ENCODE results near the gene TMEM239.

Gene TMEM239

GRCh38 chr20:2815242-2815900, 793 bp upstream of the TMEM239 start:
- no peak for TF ChIP-seq EZH2phosphoT487 (IDR thresholded peaks at IDR 0.05; ENCODE audit: borderline replicate concordance)
- TF ChIP-seq, protein P1, sequence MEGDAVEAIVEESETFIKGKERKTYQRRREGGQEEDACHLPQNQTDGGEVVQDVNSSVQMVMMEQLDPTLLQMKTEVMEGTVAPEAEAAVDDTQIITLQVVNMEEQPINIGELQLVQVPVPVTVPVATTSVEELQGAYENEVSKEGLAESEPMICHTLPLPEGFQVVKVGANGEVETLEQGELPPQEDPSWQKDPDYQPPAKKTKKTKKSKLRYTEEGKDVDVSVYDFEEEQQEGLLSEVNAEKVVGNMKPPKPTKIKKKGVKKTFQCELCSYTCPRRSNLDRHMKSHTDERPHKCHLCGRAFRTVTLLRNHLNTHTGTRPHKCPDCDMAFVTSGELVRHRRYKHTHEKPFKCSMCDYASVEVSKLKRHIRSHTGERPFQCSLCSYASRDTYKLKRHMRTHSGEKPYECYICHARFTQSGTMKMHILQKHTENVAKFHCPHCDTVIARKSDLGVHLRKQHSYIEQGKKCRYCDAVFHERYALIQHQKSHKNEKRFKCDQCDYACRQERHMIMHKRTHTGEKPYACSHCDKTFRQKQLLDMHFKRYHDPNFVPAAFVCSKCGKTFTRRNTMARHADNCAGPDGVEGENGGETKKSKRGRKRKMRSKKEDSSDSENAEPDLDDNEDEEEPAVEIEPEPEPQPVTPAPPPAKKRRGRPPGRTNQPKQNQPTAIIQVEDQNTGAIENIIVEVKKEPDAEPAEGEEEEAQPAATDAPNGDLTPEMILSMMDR (conservative IDR thresholded peaks at IDR 0.05; ENCODE audit: low read length): no peak
- H3K4me2 ChIP-seq (ENCODE audit: low read depth, low read length, poor library complexity, severe bottlenecking): peak overlapping the region; percentile 25
- H3K9ac ChIP-seq (ENCODE audit: low read depth, low read length, poor library complexity, severe bottlenecking): no peak overlapping the region

DNA sequence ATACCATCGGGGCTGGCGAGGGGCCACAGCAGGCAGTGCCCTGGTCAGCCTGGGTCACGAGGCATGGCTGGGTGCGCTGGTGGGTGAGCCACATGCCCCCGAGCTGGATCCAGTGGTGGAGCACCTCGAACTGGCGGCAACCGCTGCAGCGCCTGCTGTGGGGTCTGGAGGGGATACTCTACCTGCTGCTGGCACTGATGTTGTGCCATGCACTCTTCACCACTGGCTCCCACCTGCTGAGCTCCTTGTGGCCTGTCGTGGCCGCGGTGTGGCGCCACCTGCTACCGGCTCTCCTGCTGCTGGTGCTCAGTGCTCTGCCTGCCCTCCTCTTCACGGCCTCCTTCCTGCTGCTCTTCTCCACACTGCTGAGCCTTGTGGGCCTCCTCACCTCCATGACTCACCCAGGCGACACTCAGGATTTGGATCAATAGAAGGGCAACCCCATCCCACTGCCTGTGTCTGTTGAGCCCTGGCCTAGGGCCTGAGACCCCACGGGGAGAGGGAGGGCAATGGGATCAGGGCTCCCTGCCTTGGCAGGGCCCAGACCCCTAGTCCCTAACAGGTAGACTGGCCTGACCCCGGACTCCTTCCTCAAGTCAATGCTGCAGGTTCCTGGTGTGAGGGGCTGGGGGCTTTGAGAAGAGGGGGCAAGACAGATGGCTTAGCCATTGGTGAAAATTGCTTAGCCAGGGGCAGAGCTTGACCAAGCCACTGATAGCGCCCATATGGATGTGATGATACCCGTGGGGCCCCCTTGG, 598 bp downstream of the TMEM239 start:
- H3K27me3 ChIP-seq (ENCODE audit: insufficient read depth, low read length, poor library complexity, severe bottlenecking): no peaks in the 10 kb centered on the region
- H3K9me2 ChIP-seq (replicated peaks; ENCODE audit: low read depth, low read length): no peaks in the 10 kb centered on the region
- no peaks in the 10 kb centered on the region for H3K79me2 ChIP-seq (ENCODE audit: insufficient read depth, low read length)
- no peak overlapping the region for H3K4me2 ChIP-seq (ENCODE audit: low read depth, low read length, poor library complexity, severe bottlenecking)
- no peaks in the 10 kb centered on the region for H4K20me1 ChIP-seq (ENCODE audit: insufficient read depth, low read length, poor library complexity, severe bottlenecking)
- TF ChIP-seq, protein P1 (conservative IDR thresholded peaks at IDR 0.05; ENCODE audit: low read length): peak; percentile 59
- TF ChIP-seq EZH2phosphoT487 (IDR thresholded peaks at IDR 0.05; ENCODE audit: borderline replicate concordance): no peak
- peaks cover 29% of the 10 kb centered on the region for H3K4me1 ChIP-seq (ENCODE audit: insufficient read depth, low read length, poor library complexity, severe bottlenecking)
- H3K36me3 ChIP-seq (ENCODE audit: insufficient read depth, low read length): no peaks in the 10 kb centered on the region
- H3F3A ChIP-seq (ENCODE audit: low read depth): no peaks in the 10 kb centered on the region
- H2AFZ ChIP-seq (ENCODE audit: low read length): 0 out of 2 replicates have a peak overlapping the region, but pooled peaks have one; percentile 48
- no peaks in the 10 kb centered on the region for H3K9me3 ChIP-seq (ENCODE audit: insufficient read depth, low read depth, low read length)
- no peak overlapping the region for H3K9ac ChIP-seq (ENCODE audit: low read depth, low read length, poor library complexity, severe bottlenecking)
- no peak overlapping the region for H3K4me3 ChIP-seq (ENCODE audit: low read length, poor library complexity, severe bottlenecking)

More at GRCh38 chr20:2815242-2815900, 793 bp upstream of the TMEM239 start:
- Histone ChIP-seq H3K36me3 (ENCODE audit: insufficient read depth, low read length) (no peaks in the 10 kb centered on the region), H3K4me3 (ENCODE audit: low read length, poor library complexity, severe bottlenecking) (no peak overlapping the region), H3K79me2 (ENCODE audit: insufficient read depth, low read length) (no peaks in the 10 kb centered on the region), H3K27me3 (ENCODE audit: insufficient read depth, low read length, poor library complexity, severe bottlenecking) (no peaks in the 10 kb centered on the region), H3K9me2 (replicated peaks; ENCODE audit: low read depth, low read length) (no peaks in the 10 kb centered on the region), H3K9me3 (ENCODE audit: insufficient read depth, low read depth, low read length) (no peaks in the 10 kb centered on the region), H4K20me1 (ENCODE audit: insufficient read depth, low read length, poor library complexity, severe bottlenecking) (no peaks in the 10 kb centered on the region), H3K4me1 (ENCODE audit: insufficient read depth, low read length, poor library complexity, severe bottlenecking) (peaks cover 26% of the 10 kb centered on the region), H2AFZ (ENCODE audit: low read length) (no peak overlapping the region), H3F3A (ENCODE audit: low read depth) (no peaks in the 10 kb centered on the region)

DNA sequence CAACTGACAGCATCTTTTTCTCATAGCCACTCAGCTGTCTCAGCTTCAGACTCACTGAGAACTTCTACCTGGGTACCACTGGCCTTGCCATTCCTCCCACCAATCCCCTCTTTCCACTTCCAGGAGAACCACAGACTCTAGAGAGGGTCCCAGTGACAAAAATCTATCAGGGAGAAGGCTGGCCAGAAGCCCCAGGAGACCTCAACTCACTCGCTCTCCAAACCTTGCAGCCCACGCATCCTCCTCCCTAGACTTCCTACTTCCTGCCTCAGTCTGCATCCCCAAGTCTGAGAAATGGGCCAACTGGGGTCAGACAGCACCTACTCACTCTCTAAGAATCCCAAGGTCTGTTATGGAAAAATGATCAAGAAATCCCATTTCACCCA, 1.2 kb downstream of the TMEM239 start:
- TF ChIP-seq, protein P1 (conservative IDR thresholded peaks at IDR 0.05; ENCODE audit: low read length): no peak
- TF ChIP-seq EZH2phosphoT487 (IDR thresholded peaks at IDR 0.05; ENCODE audit: borderline replicate concordance): no peak
- Histone ChIP-seq H3K9ac (ENCODE audit: low read depth, low read length, poor library complexity, severe bottlenecking) (no peak overlapping the region), H2AFZ (ENCODE audit: low read length) (no peak overlapping the region), H3F3A (ENCODE audit: low read depth) (no peaks in the 10 kb centered on the region), H4K20me1 (ENCODE audit: insufficient read depth, low read length, poor library complexity, severe bottlenecking) (no peaks in the 10 kb centered on the region), H3K4me2 (ENCODE audit: low read depth, low read length, poor library complexity, severe bottlenecking) (no peak overlapping the region), H3K36me3 (ENCODE audit: insufficient read depth, low read length) (no peaks in the 10 kb centered on the region), H3K27me3 (ENCODE audit: insufficient read depth, low read length, poor library complexity, severe bottlenecking) (no peaks in the 10 kb centered on the region), H3K9me2 (replicated peaks; ENCODE audit: low read depth, low read length) (no peaks in the 10 kb centered on the region), H3K79me2 (ENCODE audit: insufficient read depth, low read length) (no peaks in the 10 kb centered on the region), H3K9me3 (ENCODE audit: insufficient read depth, low read depth, low read length) (no peaks in the 10 kb centered on the region), H3K4me3 (ENCODE audit: low read length, poor library complexity, severe bottlenecking) (no peak overlapping the region), H3K4me1 (ENCODE audit: insufficient read depth, low read length, poor library complexity, severe bottlenecking) (peaks cover 29% of the 10 kb centered on the region)
